SKM-1 (cell line): ENCODE measurements around the gene LILRB3.
"Not testable (repeated sequence)": the region's sequence is repeated elsewhere in the genome, so short reads cannot be mapped to it uniquely, and the experiment has no call there.

Experiments
- DNase-seq: peaks from one replicate; lab custom pipeline; 2025; ENCODE audit not compliant: unreplicated experiment; lab: John Stamatoyannopoulos, UW

Gene LILRB3

DNA sequence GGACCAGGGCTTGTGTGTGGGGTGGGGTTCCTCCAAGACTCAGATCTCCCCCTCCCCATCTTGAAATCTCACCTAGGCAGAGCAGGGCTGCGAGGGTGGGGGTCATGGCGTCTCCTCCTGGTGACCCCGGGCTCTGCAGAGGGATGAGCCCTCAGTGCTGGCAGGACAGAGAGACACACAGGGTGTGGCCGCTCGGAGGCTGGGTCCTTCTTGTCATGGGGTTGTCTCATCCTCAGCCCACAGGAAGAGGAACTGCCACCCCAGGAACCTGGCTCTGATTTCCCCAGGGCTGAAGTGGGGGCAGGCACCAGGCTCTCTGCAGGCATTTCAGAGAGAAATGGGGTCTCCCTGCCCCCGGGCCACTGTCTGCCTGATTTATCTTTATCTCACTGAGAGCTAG is 19.8 kb upstream of the LILRB3 start, which contains the start of gene LILRA6:
Gene LILRA6, minus strand, starts transcription at position 145 of the 400 bp plus-strand sequence.
- not testable (repeated sequence) for DNase-seq

DNA sequence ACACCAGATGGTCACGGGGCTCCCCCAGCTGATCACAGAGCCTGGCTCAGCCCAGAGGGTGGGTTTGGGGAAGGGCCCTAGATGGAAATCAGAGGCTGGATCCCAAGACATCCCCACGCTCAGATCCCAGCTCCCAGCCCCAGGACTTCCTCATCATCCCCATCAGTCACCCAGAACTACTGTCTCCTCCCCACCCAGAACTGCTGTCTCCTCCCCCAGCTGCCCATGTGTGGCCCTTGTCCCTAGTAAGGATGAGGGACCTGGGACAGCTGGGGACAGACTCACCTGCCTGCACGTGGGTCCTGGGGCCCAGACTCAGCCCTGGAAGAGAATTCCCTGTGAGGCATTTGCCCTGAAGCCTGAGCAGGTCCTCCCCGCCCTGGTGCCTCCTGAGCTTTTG is 19.4 kb upstream of the LILRB3 start:
- DNase-seq = not testable (repeated sequence)

- DNase-seq = not testable (repeated sequence)
Observed at GRCh38 chr19:54240372-54241336, 17.8 kb upstream of the LILRB3 start.

GRCh38 chr19:54239491-54240371 is 16.9 kb upstream of the LILRB3 start:
- not testable (repeated sequence) for DNase-seq

DNA sequence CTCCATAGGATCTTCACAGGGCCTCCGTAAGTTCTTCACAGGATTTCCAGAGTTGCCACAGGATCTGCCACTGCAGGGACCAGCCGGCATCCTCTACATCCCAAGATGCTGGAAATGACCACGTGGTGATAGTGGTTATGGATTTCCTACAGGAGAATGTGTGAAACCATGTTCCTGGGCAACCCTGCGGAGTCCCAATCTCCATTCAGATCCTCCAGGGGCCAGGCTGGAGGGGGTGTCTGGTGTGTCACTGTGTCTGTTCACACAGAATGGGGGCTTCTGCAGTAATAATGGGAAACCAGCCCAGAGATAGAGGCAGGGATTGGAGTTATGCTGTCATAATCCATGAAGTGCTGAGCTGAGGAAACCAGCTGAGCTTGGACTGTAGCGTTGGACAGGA is 11.1 kb upstream of the LILRB3 start:
- DNase-seq = no peak

GRCh38 chr19:54231077-54231931 is 8.5 kb upstream of the LILRB3 start:
- DNase-seq = peak; percentile 8

DNA sequence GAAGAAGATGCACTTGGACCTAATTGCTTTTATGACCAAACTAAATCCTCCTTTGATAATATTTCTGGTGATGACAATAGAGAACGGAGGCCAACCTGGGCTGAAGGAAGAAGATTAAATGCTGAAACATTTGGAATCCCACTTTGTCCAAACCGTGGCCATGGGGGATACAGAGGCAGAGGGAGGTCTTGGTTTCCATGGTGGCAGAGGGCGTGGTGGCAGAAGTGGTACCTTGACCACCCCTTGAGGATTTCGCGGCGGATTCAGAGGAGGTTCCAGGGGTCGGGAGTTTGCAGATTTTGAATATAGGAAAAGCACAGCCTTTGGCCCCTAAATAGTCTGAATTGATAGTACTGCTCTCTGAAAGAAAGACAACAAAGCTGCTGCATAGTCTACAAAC is 7.2 kb upstream of the LILRB3 start:
- no peak for DNase-seq

- DNase-seq = no peak
Observed at GRCh38 chr19:54229146-54229545, 6.3 kb upstream of the LILRB3 start.

- not testable (repeated sequence) for DNase-seq
Observed at GRCh38 chr19:54224619-54225018, 1.8 kb upstream of the LILRB3 start.

DNA sequence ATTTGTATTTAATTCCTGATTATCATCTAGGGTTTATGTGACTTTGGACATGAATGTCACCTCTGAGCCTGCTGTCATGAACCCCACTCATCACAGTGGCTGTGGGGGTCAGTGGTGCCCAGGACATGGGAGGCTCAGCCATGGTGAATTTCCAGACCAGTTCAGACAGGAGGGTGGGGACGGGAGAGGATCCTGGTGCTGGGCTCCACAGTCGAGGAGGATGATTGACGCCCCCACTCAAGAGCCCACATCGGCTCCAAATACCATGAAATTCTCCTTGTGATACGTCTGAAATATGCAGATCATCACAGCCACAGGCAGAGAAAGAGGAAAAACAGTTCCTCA is 1.1 kb upstream of the LILRB3 start:
- not testable (repeated sequence) for DNase-seq

- not testable (repeated sequence) for DNase-seq
Observed at GRCh38 chr19:54223277-54223936, 600 bp upstream of the LILRB3 start.

DNA sequence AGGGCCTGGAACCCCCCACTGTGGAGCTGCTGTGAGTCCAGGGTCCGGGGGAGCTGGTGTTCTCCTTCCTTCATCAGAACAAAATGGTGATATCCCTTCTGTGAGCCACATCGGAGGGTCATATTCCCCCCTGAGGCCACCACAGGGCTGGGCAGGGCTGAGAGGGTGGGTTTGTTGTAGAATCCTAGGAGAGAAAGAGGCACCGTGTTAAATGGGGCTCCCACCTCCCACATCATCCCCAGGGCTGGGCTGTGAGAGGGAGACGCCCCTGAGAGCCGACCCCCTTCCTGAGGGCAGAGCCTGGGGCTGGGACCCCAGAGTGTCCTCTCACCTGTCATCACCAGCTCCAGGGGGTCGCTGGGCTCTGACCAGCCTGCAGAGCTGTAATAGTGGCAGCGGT is 860 bp downstream of the LILRB3 start:
- not testable (repeated sequence) for DNase-seq

DNA sequence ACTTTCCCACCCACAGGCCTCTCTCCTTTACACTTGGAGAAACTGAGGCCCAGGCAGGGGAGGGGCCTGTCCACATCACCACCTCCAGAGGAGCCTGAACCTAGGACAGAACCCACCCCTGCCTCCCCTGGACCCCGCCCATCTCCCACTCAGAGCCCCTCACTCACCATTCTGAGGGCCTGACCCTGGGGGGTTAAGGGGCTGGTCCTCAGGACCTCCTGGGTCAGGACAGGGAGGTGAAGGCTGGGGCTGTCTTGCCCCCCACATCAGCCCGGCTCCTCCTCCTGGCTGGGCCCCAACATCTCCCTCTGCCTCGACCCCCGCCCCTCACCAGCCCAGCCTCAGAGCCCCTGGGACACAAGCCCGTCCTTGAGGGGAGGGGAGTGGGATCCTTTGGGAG is 3.1 kb downstream of the LILRB3 start:
- not testable (repeated sequence) for DNase-seq

GRCh38 chr19:54218960-54219661 is 3.7 kb downstream of the LILRB3 start:
- no peak for DNase-seq

DNA sequence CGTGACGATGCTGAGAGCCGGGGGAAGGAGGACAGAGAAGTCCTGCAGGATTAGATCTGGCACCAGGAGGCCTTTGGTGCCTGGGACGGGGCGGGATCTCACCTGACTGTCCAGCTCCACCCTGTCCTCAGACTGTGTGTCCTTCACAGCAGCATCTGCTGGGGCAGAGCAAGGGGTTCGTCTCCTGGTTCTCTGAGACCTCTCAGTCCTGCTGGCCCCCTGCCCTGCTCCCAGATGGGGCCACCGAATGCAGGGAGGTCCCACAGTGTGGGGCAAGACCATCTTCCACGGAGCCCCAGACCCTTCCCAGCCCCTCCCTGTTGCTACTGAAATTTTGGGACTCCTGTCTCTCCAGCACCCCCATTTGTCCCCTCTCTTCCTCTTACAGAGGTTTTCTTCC is 4.5 kb downstream of the LILRB3 start:
- no peak for DNase-seq

- not testable (repeated sequence) for DNase-seq
Observed at GRCh38 chr19:54217517-54218247, 5.1 kb downstream of the LILRB3 start.

GRCh38 chr19:54216869-54217268 is 5.9 kb downstream of the LILRB3 start:
- no peak for DNase-seq

DNA sequence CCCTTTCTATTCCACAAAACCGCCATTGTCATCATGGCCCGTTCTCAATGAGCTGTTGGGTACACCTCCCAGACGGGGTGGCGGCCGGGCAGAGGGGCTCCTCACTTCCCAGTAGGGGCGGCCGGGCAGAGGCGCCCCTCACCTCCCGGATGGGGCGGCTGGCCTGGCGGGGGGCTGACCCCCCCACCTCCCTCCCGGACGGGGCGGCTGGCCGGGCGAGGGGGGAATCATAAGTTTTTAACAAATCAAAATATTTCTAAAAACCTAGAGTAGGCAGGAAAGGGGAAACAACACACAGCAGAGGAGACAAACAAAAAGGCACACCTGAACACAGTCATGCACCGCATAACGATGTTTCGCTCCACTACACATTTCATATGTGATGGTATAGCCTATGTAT is 8.1 kb downstream of the LILRB3 start:
- not testable (repeated sequence) for DNase-seq

DNA sequence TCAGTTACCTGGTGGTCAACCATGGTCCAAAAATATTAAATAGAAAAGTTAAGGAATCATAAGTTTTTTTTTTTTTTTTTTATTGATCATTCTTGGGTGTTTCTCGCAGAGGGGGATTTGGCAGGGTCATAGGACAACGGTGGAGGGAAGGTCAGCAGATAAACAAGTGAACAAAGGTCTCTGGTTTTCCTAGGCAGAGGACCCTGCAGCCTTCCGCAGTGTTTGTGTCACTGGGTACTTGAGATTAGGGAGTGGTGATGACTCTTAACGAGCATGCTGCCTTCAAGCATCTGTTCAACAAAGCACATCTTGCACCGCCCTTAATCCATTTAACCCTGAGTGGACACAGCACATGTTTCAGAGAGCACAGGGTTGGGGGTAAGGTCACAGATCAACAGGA is 8.6 kb downstream of the LILRB3 start:
- not testable (repeated sequence) for DNase-seq
